IMR-90 (cell line): ENCODE data around the gene DYNC2H1. TPM values are rescaled to one million over a fixed set of nuclear protein-coding genes. Genes with fewer than 3 reads are reported as not detected.

Experiments
- ATAC-seq: fragments of 200-7000 bp; cut with Tn5 transposase; 2 replicates; pipeline ENCODE4 v1.9.1; 2020; ENCODE audit warnings: low read depth, mild to moderate bottlenecking, moderate library complexity
- BruUV-seq: library from RNA; stranded (reverse); fragments of 400-500 nt; replicated peaks from 2 replicates; lab custom pipeline; 2021; lab: Mats Ljungman, UMichigan
- CTCF ChIA-PET: fragments of 300-600 bp; formaldehyde crosslinking; extraction: SDS; loops from one replicate; lab custom pipeline; 2021; ENCODE audit warnings: antibody characterized with exemption; lab: Yijun Ruan, JAX
- POLR2A ChIA-PET: fragments of 300-600 bp; sonication (Branson Sonifier 250); formaldehyde crosslinking; loops from one replicate; lab custom pipeline; 2022; ENCODE audit warnings: antibody characterized with exemption; ENCODE audit not compliant: unreplicated experiment; lab: Charles Lee
- DNase-seq: peaks from one replicate; pipeline ENCODE4 v3.0.0; 2013
- H2AFZ ChIP-seq: replicated peaks from 2 replicates; pipeline ENCODE3; 2013; ENCODE audit warnings: low read length, mild to moderate bottlenecking; ENCODE audit not compliant: poor library complexity
- H2AK5ac ChIP-seq: 2 replicates; pipeline ENCODE4 v1.6.1; 2013; ENCODE audit warnings: low read depth, low read length, inconsistent platforms
- H2AK9ac ChIP-seq: replicated peaks from 2 replicates; pipeline ENCODE3; 2013; ENCODE audit warnings: mild to moderate bottlenecking, low read depth, low read length, moderate library complexity; ENCODE audit not compliant: poor library complexity
- H2BK120ac ChIP-seq: 2 replicates; pipeline ENCODE4 v1.6.1; 2013; ENCODE audit warnings: low read depth, low read length, inconsistent platforms
- H2BK15ac ChIP-seq: 3 replicates; pipeline ENCODE4 v1.6.1; 2013; ENCODE audit warnings: low read depth, low read length, inconsistent platforms
- H2BK20ac ChIP-seq: 2 replicates; pipeline ENCODE4 v1.6.1; 2013; ENCODE audit warnings: low read depth, mild to moderate bottlenecking, inconsistent platforms, low read length, moderate library complexity
- H2BK5ac ChIP-seq: 2 replicates; pipeline ENCODE4 v1.6.1; 2013; ENCODE audit warnings: mild to moderate bottlenecking, low read depth, low read length, inconsistent platforms; ENCODE audit not compliant: poor library complexity, severe bottlenecking
- H3K14ac ChIP-seq: replicated peaks from 2 replicates; pipeline ENCODE4 v1.6.1; 2013; ENCODE audit warnings: low read depth, low read length, inconsistent platforms
- H3K18ac ChIP-seq: 2 replicates; pipeline ENCODE4 v1.6.1; 2013; ENCODE audit warnings: low read depth, low read length, control low read depth
- H3K23ac ChIP-seq: 2 replicates; pipeline ENCODE4 v1.6.1; 2013; ENCODE audit warnings: low read depth, low read length, inconsistent platforms
- H3K27ac ChIP-seq: 2 replicates; pipeline ENCODE4 v1.5.1; 2013; ENCODE audit warnings: mild to moderate bottlenecking, control low read depth, low read length; ENCODE audit not compliant: insufficient read depth
- H3K27me3 ChIP-seq: 2 replicates; pipeline ENCODE4 v1.6.1; 2013; ENCODE audit warnings: low read length; ENCODE audit not compliant: control insufficient read depth, insufficient read depth
- H3K36me3 ChIP-seq: 2 replicates; pipeline ENCODE4 v1.6.1; 2013; ENCODE audit warnings: low read length, mixed read lengths; ENCODE audit not compliant: control insufficient read depth, insufficient read depth
- H3K4ac ChIP-seq: 2 replicates; pipeline ENCODE4 v1.6.1; 2013; ENCODE audit warnings: low read depth, low read length, inconsistent platforms
- H3K4me1 ChIP-seq: 2 replicates; pipeline ENCODE4 v1.6.1; 2013; ENCODE audit warnings: low read length, mixed read lengths; ENCODE audit not compliant: control insufficient read depth, insufficient read depth
- H3K4me2 ChIP-seq: 2 replicates; pipeline ENCODE4 v1.6.1; 2013; ENCODE audit warnings: low read depth, mild to moderate bottlenecking, control low read depth, low read length, moderate library complexity
- H3K4me3 ChIP-seq: 2 replicates; pipeline ENCODE4 v1.5.1; 2013; ENCODE audit warnings: low read depth, mild to moderate bottlenecking, control low read depth, low read length, moderate library complexity; ENCODE audit not compliant: insufficient read depth
- H3K56ac ChIP-seq: 2 replicates; pipeline ENCODE4 v1.6.1; 2013; ENCODE audit warnings: low read length, inconsistent platforms; ENCODE audit not compliant: insufficient read depth; ENCODE audit errors: extremely low read depth
- H3K79me1 ChIP-seq, 2 experiments: 2 replicates each; pipeline ENCODE4 v1.6.1; 2013; ENCODE audit warnings: low read length in 2 of 2, inconsistent platforms in 1 of 2, low read depth in 1 of 2
- H3K9ac ChIP-seq: 2 replicates; pipeline ENCODE4 v1.6.1; 2013; ENCODE audit warnings: low read depth, low read length, control low read depth
- H3K9me1 ChIP-seq: 2 replicates; pipeline ENCODE4 v1.6.1; 2013; ENCODE audit warnings: low read length, inconsistent platforms; ENCODE audit not compliant: insufficient read depth
- H3K9me3 ChIP-seq: 2 replicates; pipeline ENCODE4 v1.6.1; 2013; ENCODE audit warnings: low read length; ENCODE audit not compliant: control insufficient read depth, insufficient read depth
- H4K20me1 ChIP-seq: 2 replicates; pipeline ENCODE4 v1.6.1; 2013; ENCODE audit warnings: low read length, inconsistent platforms; ENCODE audit not compliant: insufficient read depth
- H4K5ac ChIP-seq: 2 replicates; pipeline ENCODE4 v1.6.1; 2013; ENCODE audit warnings: mild to moderate bottlenecking, low read depth, low read length, control low read depth
- H4K8ac ChIP-seq, 2 experiments: 2 replicates each; pipeline ENCODE4 v1.6.1; 2013; ENCODE audit warnings: low read depth in 2 of 2, low read length in 2 of 2, control low read depth in 1 of 2, inconsistent platforms in 1 of 2
- H4K91ac ChIP-seq: 2 replicates; pipeline ENCODE4 v1.6.1; 2013; ENCODE audit warnings: low read depth, low read length, inconsistent platforms; ENCODE audit not compliant: insufficient read depth
- BHLHE40 ChIP-seq: fragments of 150-350 bp; IDR thresholded peaks from 2 replicates; pipeline ENCODE4 v1.6.1; 2016; ENCODE audit warnings: mild to moderate bottlenecking, low read depth, low read length
- CHD1 ChIP-seq: IDR thresholded peaks from 2 replicates; pipeline ENCODE4 v1.6.1; 2012; ENCODE audit warnings: low read depth, low read length, improper control_type of control experiment
- FOS ChIP-seq: fragments of 150-350 bp; IDR thresholded peaks from 2 replicates; pipeline ENCODE4 v1.6.1; 2016; ENCODE audit warnings: low read depth, low read length
- MAFK ChIP-seq: IDR thresholded peaks from 2 replicates; pipeline ENCODE4 v1.6.1; 2012; ENCODE audit warnings: low read depth, low read length, improper control_type of control experiment
- MAZ ChIP-seq: IDR thresholded peaks from 2 replicates; pipeline ENCODE4 v1.6.1; 2012; ENCODE audit warnings: low read depth, mild to moderate bottlenecking, low read length, improper control_type of control experiment, moderate library complexity, borderline replicate concordance
- MXI1 ChIP-seq: IDR thresholded peaks from 2 replicates; pipeline ENCODE4 v1.6.1; 2012; ENCODE audit warnings: low read depth, mild to moderate bottlenecking, low read length, moderate library complexity, borderline replicate concordance
- RAD21 ChIP-seq: IDR thresholded peaks from 2 replicates; pipeline ENCODE4 v1.6.1; 2012; ENCODE audit warnings: low read length, improper control_type of control experiment
- RFX5 ChIP-seq: IDR thresholded peaks from 2 replicates; pipeline ENCODE4 v1.8.0; 2012; ENCODE audit warnings: low read depth, mild to moderate bottlenecking, low read length, moderate library complexity
- SMC3 ChIP-seq: fragments of 150-350 bp; IDR thresholded peaks from 2 replicates; pipeline ENCODE4 v1.6.1; 2016; ENCODE audit warnings: low read depth, mild to moderate bottlenecking, antibody characterized with exemption, low read length, moderate library complexity
- USF2 ChIP-seq: fragments of 150-350 bp; IDR thresholded peaks from 2 replicates; pipeline ENCODE4 v1.6.1; 2017; ENCODE audit warnings: mild to moderate bottlenecking, antibody characterized with exemption, low read length, low read depth
- WGBS, 2 experiments: methylation state at CpG; one replicate each; pipeline versions ENCODE4 v1.1.5 to v1.1.7; 2013; ENCODE audit warnings: missing lambda C conversion rate in 2 of 2; ENCODE audit not compliant: insufficient read length in 1 of 2; ENCODE audit errors: extremely low coverage in 2 of 2; 5-methylcytosine and 5-hydroxymethylcytosine counted together
- dilution Hi-C: fragments of 300-500 bp; cut with HindIII; formaldehyde crosslinking; loops from one replicate; pipeline ENCODE4 v1.14.3; 2018; ENCODE audit warnings: low sequenced_read_pairs; ENCODE audit not compliant: unreplicated experiment
- in situ Hi-C: fragments of 300-500 bp; cut with MboI; formaldehyde crosslinking; loops from 3 replicates; pipeline ENCODE4 v1.14.3; 2019; ENCODE audit warnings: low sequenced_read_pairs, inconsistent platforms, mixed read lengths
- intact Hi-C: fragments of 100-400 bp; cut with micrococcal nuclease; formaldehyde crosslinking; loops from 2 replicates; pipeline ENCODE4 v1.10.0; 2022
- polyA plus RNA-seq, 3 experiments: library from polyadenylated mRNA; depleted of rRNA; stranded (reverse); fragments of >200 nt; gene quantifications; 2 replicates each; pipeline ENCODE4 v1.2.3, GENCODE V29; 2012; ENCODE audit warnings: low replicate concordance in 1 of 3
- total RNA-seq: library from RNA; depleted of rRNA; stranded (reverse); fragments of >200 nt; gene quantifications from 2 replicates; pipeline ENCODE4 v1.2.3, GENCODE V29; 2012
- TF ChIP-seq, protein P1 (sequence below): conservative IDR thresholded peaks from 2 replicates; pipeline ENCODE4 v1.5.1; 2012; ENCODE audit warnings: mild to moderate bottlenecking, low read depth, low read length, improper control_type of control experiment

The DYNC2H1 gene
- total and polyA plus RNA-seq, 2 of the 4 experiments (the other 2 are of a cell fraction): 5.7 to 21.0 TPM

DNA sequence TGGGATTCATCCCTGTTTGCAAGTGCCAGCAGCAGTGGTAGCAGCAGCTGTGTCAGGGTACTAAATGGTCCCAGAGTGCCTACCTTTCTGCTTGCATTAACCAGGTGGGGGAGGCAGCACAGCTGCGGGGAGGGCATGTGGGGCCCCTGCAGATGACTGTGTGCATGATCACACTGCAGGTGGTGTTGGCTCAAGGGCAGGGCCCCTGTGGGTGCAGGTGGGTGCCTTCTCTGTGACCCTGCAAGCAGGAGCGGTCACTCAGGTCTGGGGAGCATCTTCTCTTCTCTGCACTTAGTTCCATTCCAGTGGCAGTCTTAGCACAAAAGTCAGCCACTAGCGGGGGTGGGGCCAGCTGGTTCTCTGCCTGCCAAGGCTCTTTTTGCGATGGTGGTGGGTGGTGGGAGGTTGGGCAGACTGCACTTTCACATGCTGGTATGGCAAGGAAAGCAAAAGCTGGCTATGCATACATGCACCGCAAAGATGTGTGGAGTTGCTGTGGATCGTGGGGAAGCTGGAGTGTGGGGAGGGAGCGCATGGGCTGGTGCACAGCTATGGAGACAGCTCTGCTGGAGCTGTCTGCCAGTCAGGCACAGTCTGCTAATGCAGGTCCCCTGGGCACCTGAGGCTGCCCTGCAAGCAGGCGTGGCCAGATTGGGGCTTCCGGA lies 157.1 kb downstream of the DYNC2H1 start:
- no peak for ATAC-seq
- WGBS, 2 experiments: 100% methylated on average over 5 of the region's 9 CpGs; no CpG with 5 or more reads in 1 of the 2 experiments

More for the DNA sequence above, 157.1 kb downstream of the DYNC2H1 start:
- intact Hi-C loops: no loop called here
- no peaks in the 10 kb centered on the region for H4K20me1 ChIP-seq
- no peaks in the 10 kb centered on the region for H3K4me1 ChIP-seq
- no peak overlapping the region for H3K56ac ChIP-seq
- H4K91ac ChIP-seq: no peak overlapping the region
- dilution Hi-C loops: no loop called here
- in situ Hi-C loops: no loop called here
- no peaks in the 10 kb centered on the region for H3K27me3 ChIP-seq
- no peak overlapping the region for H2BK15ac ChIP-seq
- no peak overlapping the region for H2AFZ ChIP-seq
- ChIA-PET CTCF (no interaction called here), POLR2A (no interaction called here)
- no peak overlapping the region for H3K23ac ChIP-seq
- no peak overlapping the region for H4K8ac ChIP-seq
- H3K4me3 ChIP-seq: no peak overlapping the region
- no peak overlapping the region for H3K27ac ChIP-seq
- no peak for TF ChIP-seq RFX5
- no peak for TF ChIP-seq CHD1
- no peak for TF ChIP-seq FOS
- TF ChIP-seq, protein P1, sequence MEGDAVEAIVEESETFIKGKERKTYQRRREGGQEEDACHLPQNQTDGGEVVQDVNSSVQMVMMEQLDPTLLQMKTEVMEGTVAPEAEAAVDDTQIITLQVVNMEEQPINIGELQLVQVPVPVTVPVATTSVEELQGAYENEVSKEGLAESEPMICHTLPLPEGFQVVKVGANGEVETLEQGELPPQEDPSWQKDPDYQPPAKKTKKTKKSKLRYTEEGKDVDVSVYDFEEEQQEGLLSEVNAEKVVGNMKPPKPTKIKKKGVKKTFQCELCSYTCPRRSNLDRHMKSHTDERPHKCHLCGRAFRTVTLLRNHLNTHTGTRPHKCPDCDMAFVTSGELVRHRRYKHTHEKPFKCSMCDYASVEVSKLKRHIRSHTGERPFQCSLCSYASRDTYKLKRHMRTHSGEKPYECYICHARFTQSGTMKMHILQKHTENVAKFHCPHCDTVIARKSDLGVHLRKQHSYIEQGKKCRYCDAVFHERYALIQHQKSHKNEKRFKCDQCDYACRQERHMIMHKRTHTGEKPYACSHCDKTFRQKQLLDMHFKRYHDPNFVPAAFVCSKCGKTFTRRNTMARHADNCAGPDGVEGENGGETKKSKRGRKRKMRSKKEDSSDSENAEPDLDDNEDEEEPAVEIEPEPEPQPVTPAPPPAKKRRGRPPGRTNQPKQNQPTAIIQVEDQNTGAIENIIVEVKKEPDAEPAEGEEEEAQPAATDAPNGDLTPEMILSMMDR: no peak
- no peak for TF ChIP-seq BHLHE40
- TF ChIP-seq MAFK: no peak
- no peak for TF ChIP-seq MAZ
- no peak for TF ChIP-seq MXI1
- no peak for TF ChIP-seq SMC3
- no peak for TF ChIP-seq RAD21
- no peak for TF ChIP-seq USF2
- no peak overlapping the region for H3K4me2 ChIP-seq
- H2BK5ac ChIP-seq: no peak overlapping the region
- H3K36me3 ChIP-seq: peaks cover 1% of the 10 kb centered on the region; the same call in 1 of the 2 replicates
- no peak overlapping the region for H2BK120ac ChIP-seq
- no TSS peak for BruUV-seq
- no peaks in the 10 kb centered on the region for H3K79me1 ChIP-seq
- H2AK5ac ChIP-seq: no peak overlapping the region
- no peak overlapping the region for H2AK9ac ChIP-seq
- no peaks in the 10 kb centered on the region for H3K9me3 ChIP-seq
- H3K9me1 ChIP-seq: no peaks in the 10 kb centered on the region
- no peak overlapping the region for H3K18ac ChIP-seq
- no peak overlapping the region for H3K9ac ChIP-seq
- no peak overlapping the region for H2BK20ac ChIP-seq
- H4K5ac ChIP-seq: no peak overlapping the region
- H3K4ac ChIP-seq: no peak overlapping the region
- DNase-seq: no peak
- no peak overlapping the region for H3K14ac ChIP-seq
